GM12878 (cell line): ENCODE data around the gene NSD2. TPM values are rescaled to one million over a fixed set of nuclear protein-coding genes. Genes with fewer than 3 reads are reported as not detected.

Source experiments
- ATF3 ChIP-seq: IDR thresholded peaks from 2 replicates; pipeline ENCODE4 v1.6.1; 2011; ENCODE audit warnings: low read depth, mild to moderate bottlenecking, low read length, moderate library complexity, borderline replicate concordance; ENCODE audit errors: extremely low read depth
- CHD2 ChIP-seq: IDR thresholded peaks from 2 replicates; pipeline ENCODE4 v1.6.1; 2011; ENCODE audit warnings: low read depth, low read length, improper control_type of control experiment, borderline replicate concordance
- ETV6 ChIP-seq, 2 experiments: fragments of 450-650 bp in 1 of 2; IDR thresholded peaks in 1 of 2; conservative IDR thresholded peaks in 1 of 2; 2 replicates each; pipeline ENCODE4 v1.6.1; 2014; ENCODE audit warnings: antibody characterized with exemption in 1 of 2, borderline replicate concordance in 1 of 2, low read depth in 1 of 2, mild to moderate bottlenecking in 1 of 2, moderate library complexity in 1 of 2
- FOS ChIP-seq: IDR thresholded peaks from 3 replicates; pipeline ENCODE4 v1.6.1; 2011; ENCODE audit warnings: borderline replicate concordance; ENCODE audit not compliant: insufficient read length; ENCODE audit errors: extremely low read depth
- JUND ChIP-seq: IDR thresholded peaks from 2 replicates; pipeline ENCODE4 v1.6.1; 2012; ENCODE audit warnings: low read depth, mild to moderate bottlenecking, low read length, improper control_type of control experiment, moderate library complexity
- NRF1 ChIP-seq: conservative IDR thresholded peaks from 2 replicates; pipeline ENCODE4 v1.6.1; 2011; ENCODE audit warnings: mild to moderate bottlenecking, low read depth, low read length, improper control_type of control experiment
- PAX8 ChIP-seq: fragments of 450-650 bp; IDR thresholded peaks from 2 replicates; pipeline ENCODE4 v1.6.1; 2017; ENCODE audit warnings: mild to moderate bottlenecking, moderate library complexity
- REST ChIP-seq: IDR thresholded peaks from 2 replicates; pipeline ENCODE4 v1.6.1; 2012; ENCODE audit warnings: mild to moderate bottlenecking, low read depth, low read length
- SMC3 ChIP-seq: IDR thresholded peaks from 2 replicates; pipeline ENCODE4 v1.6.1; 2011; ENCODE audit warnings: low read length, improper control_type of control experiment, borderline replicate concordance
- TBL1XR1 ChIP-seq: IDR thresholded peaks from 2 replicates; pipeline ENCODE4 v1.6.1; 2012; ENCODE audit warnings: low read depth, low read length, improper control_type of control experiment
- ZNF207 ChIP-seq: fragments of 450-650 bp; IDR thresholded peaks from 2 replicates; pipeline ENCODE4 v1.6.1; 2014; ENCODE audit warnings: antibody characterized with exemption, mild to moderate bottlenecking, borderline replicate concordance
- ZNF274 ChIP-seq: IDR thresholded peaks from one replicate; pipeline ENCODE4 v1.8.0; 2011; ENCODE audit not compliant: insufficient read length, insufficient read depth
- polyA plus RNA-seq, 11 experiments: library from polyadenylated mRNA; depleted of rRNA in 4 of 11; unstranded in 6 of 11; stranded (reverse) in 5 of 11; fragments of >200 nt; fragmentation: Nextera tagmentation in 4 of 11; fragmentation: Illumina TruSeq in 1 of 11; extraction: Ambion mirVana in 4 of 11; extraction: Trizol in 1 of 11; gene quantifications; 1 replicate in 1 of 11; 2 replicates in 10 of 11; pipeline versions ENCODE4 v1.2.1 to v1.2.3, GENCODE V29; 2011 to 2016; ENCODE audit warnings: inconsistent platforms in 2 of 11, missing spikeins in 2 of 11, low read depth in 1 of 11
- total RNA-seq, 4 experiments: library from RNA; depleted of rRNA in 3 of 4; stranded (reverse); fragments of >200 nt in 3 of 4; fragmentation: Illumina TruSeq in 1 of 4; extraction: Trizol in 1 of 4; gene quantifications; 2 replicates each; pipeline versions ENCODE4 v1.2.1 to v1.2.3, GENCODE V29; 2013 to 2021

Gene NSD2
- total and polyA plus RNA-seq, 10 of the 15 experiments (the other 5 are each of a cell fraction or from before 2014, with no cell fraction given) = 8.6 to 139 (median 67.2) TPM

GRCh38 chr4:1899149-1900086 lies 28.2 kb downstream of the NSD2 start (continued):
- TF ChIP-seq FOS = no peak
- peak; percentile 76 for TF ChIP-seq SMC3
- TF ChIP-seq JUND = no peak
- TF ChIP-seq ZNF207 = peak; percentile 57; the same call in 1 of the 2 replicates
- TF ChIP-seq ATF3 = no peak
- TF ChIP-seq ZNF274 = no peak
- no peak for TF ChIP-seq TBL1XR1
- no peak for TF ChIP-seq CHD2
- TF ChIP-seq PAX8 = no peak
- 0 out of 2 replicates have a peak, but pooled peaks have one; percentile 2 for TF ChIP-seq NRF1
- TF ChIP-seq ETV6 (conservative IDR thresholded peaks at IDR 0.05 in 1 of 2, IDR thresholded peaks at IDR 0.05 in 1 of 2; ENCODE audit: borderline replicate concordance in 1 of 2, low read depth in 1 of 2) = no peak
- TF ChIP-seq REST = no peak
